ENCODE results near the gene ATP2B3.

ATP2B3 gene

GRCh38 chrX:153595387-153595786, 77.9 kb downstream of the ATP2B3 start:
- TF ChIP-seq TAF1 (IDR thresholded peaks at IDR 0.05; ENCODE audit: low read depth, low read length) = no peak
- no peak for TF ChIP-seq POLR2A (IDR thresholded peaks at IDR 0.05; ENCODE audit: low read depth, low read length)
- no peak for TF ChIP-seq POLR2AphosphoS5 (IDR thresholded peaks at IDR 0.05; ENCODE audit: low read depth, low read length)
- DNase-seq (ENCODE audit: insufficient read length, low spot score) (no peak), FAIRE-seq (no peak)

GRCh38 chrX:153595859-153596857, 78.7 kb downstream of the ATP2B3 start:
- DNase-seq (ENCODE audit: insufficient read length, low spot score) (no peak), FAIRE-seq (peak; percentile 16)
- TF ChIP-seq POU2F2 (IDR thresholded peaks at IDR 0.05; ENCODE audit: low read depth, low read length) (no peak), POLR2A (IDR thresholded peaks at IDR 0.05; ENCODE audit: low read depth, low read length) (no peak), PAX5 (IDR thresholded peaks at IDR 0.05; ENCODE audit: insufficient read depth, low read length, severe bottlenecking) (no peak), TAF1 (IDR thresholded peaks at IDR 0.05; ENCODE audit: low read depth, low read length) (no peak), SPI1 (IDR thresholded peaks at IDR 0.05; ENCODE audit: low read depth, low read length) (no peak), POLR2AphosphoS5 (IDR thresholded peaks at IDR 0.05; ENCODE audit: low read depth, low read length) (no peak)

- no peak for TF ChIP-seq POU2F2 (IDR thresholded peaks at IDR 0.05; ENCODE audit: low read depth, low read length)
- no peak for TF ChIP-seq PAX5 (IDR thresholded peaks at IDR 0.05; ENCODE audit: insufficient read depth, low read length, severe bottlenecking)
- no peak for TF ChIP-seq SPI1 (IDR thresholded peaks at IDR 0.05; ENCODE audit: low read depth, low read length)
- no peak for TF ChIP-seq POLR2A (IDR thresholded peaks at IDR 0.05; ENCODE audit: low read depth, low read length)
- no peak for TF ChIP-seq TAF1 (IDR thresholded peaks at IDR 0.05; ENCODE audit: low read depth, low read length)
- no peak for TF ChIP-seq POLR2AphosphoS5 (IDR thresholded peaks at IDR 0.05; ENCODE audit: low read depth, low read length)
- FAIRE-seq (peak; percentile 89), DNase-seq (ENCODE audit: insufficient read length, low spot score) (no peak)
Observed at GRCh38 chrX:153596981-153597750, 79.7 kb downstream of the ATP2B3 start.

DNA sequence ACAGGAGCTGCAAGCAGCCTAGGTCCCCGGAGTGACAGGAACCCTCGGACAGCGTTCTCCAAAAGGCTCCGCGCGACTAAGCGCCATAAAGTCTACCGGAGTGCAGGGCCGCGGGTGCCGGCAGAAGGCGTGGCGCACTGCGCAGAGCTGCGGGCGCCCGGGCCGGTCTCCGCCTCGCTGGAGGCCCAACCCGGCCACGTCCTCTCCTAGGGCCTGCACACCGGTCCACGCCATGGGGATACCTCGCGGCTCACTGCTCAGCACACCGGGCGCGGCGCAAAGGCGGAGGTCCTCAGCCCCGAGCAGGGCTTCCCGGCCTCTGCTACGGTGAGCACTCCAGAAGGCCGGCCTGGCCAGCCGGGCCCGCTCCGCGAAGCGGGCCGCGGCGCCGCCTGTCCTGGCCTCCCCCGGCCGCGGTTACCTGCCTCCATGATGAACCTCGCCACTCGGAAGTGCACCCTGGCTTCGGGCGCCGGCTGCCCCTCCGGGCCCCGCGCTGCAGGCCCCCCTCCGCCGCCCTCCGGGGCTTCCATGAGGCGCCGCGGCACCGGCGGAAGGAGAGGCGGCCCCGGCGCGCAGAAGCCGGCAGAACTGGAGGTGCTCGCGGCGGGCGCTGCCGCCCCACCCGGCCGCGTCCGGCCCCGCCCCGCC, 81.2 kb downstream of the ATP2B3 start, which contains the start of gene CCNQ:
Gene CCNQ (minus strand): TSS at position 599 of the 651 bp plus-strand sequence. CDS start 66 bp downstream, at position 533.
- TF ChIP-seq POLR2A (IDR thresholded peaks at IDR 0.05; ENCODE audit: low read depth, low read length) = no peak
- TF ChIP-seq POU2F2 (IDR thresholded peaks at IDR 0.05; ENCODE audit: low read depth, low read length) = no peak
- no peak for TF ChIP-seq TAF1 (IDR thresholded peaks at IDR 0.05; ENCODE audit: low read depth, low read length)
- TF ChIP-seq SPI1 (IDR thresholded peaks at IDR 0.05; ENCODE audit: low read depth, low read length) = no peak
- TF ChIP-seq POLR2AphosphoS5 (IDR thresholded peaks at IDR 0.05; ENCODE audit: low read depth, low read length) = no peak
- TF ChIP-seq PAX5 (IDR thresholded peaks at IDR 0.05; ENCODE audit: insufficient read depth, low read length, severe bottlenecking) = no peak
- FAIRE-seq (no peak), DNase-seq (ENCODE audit: insufficient read length, low spot score) (no peak)

- no peak for TF ChIP-seq SPI1 (IDR thresholded peaks at IDR 0.05; ENCODE audit: low read depth, low read length)
- no peak for TF ChIP-seq POLR2AphosphoS5 (IDR thresholded peaks at IDR 0.05; ENCODE audit: low read depth, low read length)
- no peak for TF ChIP-seq POLR2A (IDR thresholded peaks at IDR 0.05; ENCODE audit: low read depth, low read length)
- no peak for TF ChIP-seq POU2F2 (IDR thresholded peaks at IDR 0.05; ENCODE audit: low read depth, low read length)
- TF ChIP-seq PAX5 (IDR thresholded peaks at IDR 0.05; ENCODE audit: insufficient read depth, low read length, severe bottlenecking) = no peak
- TF ChIP-seq TAF1 (IDR thresholded peaks at IDR 0.05; ENCODE audit: low read depth, low read length) = no peak
- peak; percentile 90 for FAIRE-seq
- peak; percentile 88 for DNase-seq (ENCODE audit: insufficient read length, low spot score)
Observed at GRCh38 chrX:153599192-153600031, 82.0 kb downstream of the ATP2B3 start.

- no peak for FAIRE-seq
- TF ChIP-seq POLR2AphosphoS5 (IDR thresholded peaks at IDR 0.05; ENCODE audit: low read depth, low read length) = no peak
- no peak for TF ChIP-seq TAF1 (IDR thresholded peaks at IDR 0.05; ENCODE audit: low read depth, low read length)
- DNase-seq (ENCODE audit: insufficient read length, low spot score) = no peak
Observed at GRCh38 chrX:153600032-153600373, 82.6 kb downstream of the ATP2B3 start.

DNA sequence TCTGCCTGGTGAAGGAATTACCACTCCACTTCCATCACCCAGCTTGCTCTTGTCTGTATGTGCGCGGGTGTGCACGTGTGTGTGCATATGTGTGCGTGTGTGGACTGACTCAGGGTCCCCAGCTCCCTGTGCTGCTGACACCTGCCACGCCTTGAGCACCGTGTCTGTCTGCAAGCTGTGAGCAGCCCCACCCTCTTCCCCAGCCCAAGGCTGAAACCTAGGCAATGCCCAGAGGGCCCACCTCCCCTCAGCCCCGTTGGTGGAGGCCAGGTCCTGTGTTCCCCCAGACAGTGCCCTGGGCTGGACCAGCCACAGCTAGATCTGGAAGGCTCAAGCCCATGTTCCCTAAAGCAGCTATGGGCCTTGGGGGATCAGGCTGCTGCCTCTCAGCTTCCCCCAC, 83.5 kb downstream of the ATP2B3 start:
- DNase-seq (ENCODE audit: insufficient read length, low spot score) = no peak
- no peak for TF ChIP-seq TAF1 (IDR thresholded peaks at IDR 0.05; ENCODE audit: low read depth, low read length)
- TF ChIP-seq PAX5 (IDR thresholded peaks at IDR 0.05; ENCODE audit: insufficient read depth, low read length, severe bottlenecking) = no peak
- TF ChIP-seq POU2F2 (IDR thresholded peaks at IDR 0.05; ENCODE audit: low read depth, low read length) = no peak
- TF ChIP-seq POLR2A (IDR thresholded peaks at IDR 0.05; ENCODE audit: low read depth, low read length) = no peak
- no peak for TF ChIP-seq POLR2AphosphoS5 (IDR thresholded peaks at IDR 0.05; ENCODE audit: low read depth, low read length)
- no peak for TF ChIP-seq SPI1 (IDR thresholded peaks at IDR 0.05; ENCODE audit: low read depth, low read length)
- FAIRE-seq = no peak

DNA sequence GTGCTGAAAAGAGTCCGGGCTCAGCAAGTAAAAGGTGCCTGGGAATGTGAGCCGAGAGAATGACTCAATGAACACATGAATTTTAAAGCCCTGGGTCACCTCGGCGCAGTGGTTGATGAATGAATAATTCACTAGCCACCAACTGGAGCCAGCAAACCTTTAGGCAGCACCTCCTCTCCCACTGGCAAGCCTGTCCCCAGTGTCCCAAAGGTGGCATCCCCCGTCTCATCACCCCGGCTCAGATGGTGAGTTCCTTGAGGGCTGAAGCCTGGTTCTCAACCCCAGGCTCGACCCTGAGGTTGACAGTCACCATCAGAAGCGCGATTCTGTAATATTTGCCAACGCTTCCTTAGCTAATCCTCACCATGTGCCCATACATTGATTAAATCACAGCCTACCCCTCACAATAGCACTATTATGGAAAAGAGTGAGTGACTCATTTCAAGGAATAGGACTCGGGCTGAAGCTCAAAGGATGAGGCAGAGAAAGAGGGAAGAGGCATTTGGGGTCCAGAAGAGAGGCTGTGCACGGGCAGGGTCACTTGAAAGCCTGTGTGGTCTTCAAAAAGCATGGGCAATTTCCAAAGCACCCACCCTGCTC, 84.2 kb downstream of the ATP2B3 start:
- FAIRE-seq (no peak), DNase-seq (ENCODE audit: insufficient read length, low spot score) (no peak)
- TF ChIP-seq SPI1 (IDR thresholded peaks at IDR 0.05; ENCODE audit: low read depth, low read length) (no peak), PAX5 (IDR thresholded peaks at IDR 0.05; ENCODE audit: insufficient read depth, low read length, severe bottlenecking) (no peak), POLR2A (IDR thresholded peaks at IDR 0.05; ENCODE audit: low read depth, low read length) (no peak), POU2F2 (IDR thresholded peaks at IDR 0.05; ENCODE audit: low read depth, low read length) (no peak)
